PFSK-1 (cell line): ENCODE results near the gene EFTUD2.

ENCODE experiments used
- POLR2AphosphoS5 ChIP-seq: IDR thresholded peaks from 2 replicates; pipeline ENCODE4 v1.6.1; 2012; ENCODE audit warnings: low read depth, mild to moderate bottlenecking, control low read depth, low read length, moderate library complexity
- REST ChIP-seq, 2 experiments: IDR thresholded peaks; 2 replicates each; pipeline versions ENCODE4 v1.6.1 to v1.8.0; 2011 to 2012; ENCODE audit warnings: low read depth in 2 of 2, low read length in 2 of 2, control low read depth in 1 of 2, inconsistent platforms in 1 of 2, mild to moderate bottlenecking in 1 of 2, moderate library complexity in 1 of 2; ENCODE audit not compliant: insufficient read depth in 1 of 2
- SIN3A ChIP-seq: IDR thresholded peaks from 2 replicates; pipeline ENCODE4 v1.6.1; 2012; ENCODE audit warnings: mild to moderate bottlenecking, low read length, moderate library complexity, borderline replicate concordance; ENCODE audit not compliant: insufficient read depth
- TAF1 ChIP-seq: IDR thresholded peaks from 2 replicates; pipeline ENCODE4 v1.6.1; 2012; ENCODE audit warnings: low read length, control low read depth, borderline replicate concordance; ENCODE audit not compliant: insufficient read depth

GRCh38 chr17:44812263-44812662, 87.0 kb downstream of the EFTUD2 start:
- TF ChIP-seq POLR2AphosphoS5 = no peak
- no peak for TF ChIP-seq SIN3A
- no peak for TF ChIP-seq TAF1
- no peak for TF ChIP-seq REST (IDR thresholded peaks at IDR 0.05; ENCODE audit: insufficient read depth in 1 of 2, low read depth in 2 of 2, low read length in 2 of 2)
